HG02884 (cell line): ENCODE measurements around the gene SIPA1.

Experiments
- ATAC-seq: cut with Tn5 transposase; IDR thresholded peaks from one replicate; pipeline ENCODE4 v1.9.1; 2021; ENCODE audit warnings: mild to moderate bottlenecking, moderate library complexity; ENCODE audit not compliant: unreplicated experiment

SIPA1 gene

GRCh38 chr11:65609229-65609628, 28.7 kb upstream of the SIPA1 start:
- ATAC-seq, result no peak

- no peak for ATAC-seq
These were observed 28.2 kb upstream of the SIPA1 start for GRCh38 chr11:65609665-65610064.

GRCh38 chr11:65610404-65610803, 27.5 kb upstream of the SIPA1 start:
- ATAC-seq, result no peak

GRCh38 chr11:65611028-65611757, 26.7 kb upstream of the SIPA1 start:
- ATAC-seq, result no peak

- no peak for ATAC-seq
These were observed 25.9 kb upstream of the SIPA1 start for GRCh38 chr11:65611758-65612603.

- ATAC-seq, result no peak
These were observed 25.2 kb upstream of the SIPA1 start for GRCh38 chr11:65612691-65613090.

- ATAC-seq, result no peak
These were observed 24.6 kb upstream of the SIPA1 start for GRCh38 chr11:65613091-65613928.

- ATAC-seq, result peak; percentile 79
These were observed 22.5 kb upstream of the SIPA1 start, which contains the start of gene PCNX3 for GRCh38 chr11:65615229-65615949. TSS of gene PCNX3 (plus strand) at chr11:65615776. CDS start at chr11:65616312, 536 bp downstream.

- no peak for ATAC-seq
These were observed 21.8 kb upstream of the SIPA1 start for GRCh38 chr11:65615950-65616574.

GRCh38 chr11:65616575-65617001, 21.3 kb upstream of the SIPA1 start:
- ATAC-seq, result no peak

GRCh38 chr11:65617136-65617850, 20.6 kb upstream of the SIPA1 start:
- no peak for ATAC-seq

- no peak for ATAC-seq
These were observed 19.7 kb upstream of the SIPA1 start for GRCh38 chr11:65617990-65618751.

- ATAC-seq, result no peak
These were observed 19.1 kb upstream of the SIPA1 start for GRCh38 chr11:65618763-65619162.

- ATAC-seq, result no peak
These were observed 18.5 kb upstream of the SIPA1 start for GRCh38 chr11:65619281-65619928.

- ATAC-seq, result no peak
These were observed 17.2 kb upstream of the SIPA1 start for GRCh38 chr11:65620666-65621065.

- ATAC-seq, result no peak
These were observed 16.4 kb upstream of the SIPA1 start for GRCh38 chr11:65621460-65621859.

- ATAC-seq, result no peak
These were observed 15.9 kb upstream of the SIPA1 start for GRCh38 chr11:65622011-65622410.

GRCh38 chr11:65623177-65623576, 14.7 kb upstream of the SIPA1 start:
- ATAC-seq, result no peak
